Measurements from ENCODE around the gene LTBP3. TPM values are rescaled to one million over a fixed set of nuclear protein-coding genes. Genes with fewer than 3 reads are reported as not detected.

LTBP3 gene
- total and polyA plus RNA-seq, 2 of the 13 experiments (the other 11 are each of a cell fraction or from before 2014, with no cell fraction given): 12.2 to 68.1 TPM

DNA sequence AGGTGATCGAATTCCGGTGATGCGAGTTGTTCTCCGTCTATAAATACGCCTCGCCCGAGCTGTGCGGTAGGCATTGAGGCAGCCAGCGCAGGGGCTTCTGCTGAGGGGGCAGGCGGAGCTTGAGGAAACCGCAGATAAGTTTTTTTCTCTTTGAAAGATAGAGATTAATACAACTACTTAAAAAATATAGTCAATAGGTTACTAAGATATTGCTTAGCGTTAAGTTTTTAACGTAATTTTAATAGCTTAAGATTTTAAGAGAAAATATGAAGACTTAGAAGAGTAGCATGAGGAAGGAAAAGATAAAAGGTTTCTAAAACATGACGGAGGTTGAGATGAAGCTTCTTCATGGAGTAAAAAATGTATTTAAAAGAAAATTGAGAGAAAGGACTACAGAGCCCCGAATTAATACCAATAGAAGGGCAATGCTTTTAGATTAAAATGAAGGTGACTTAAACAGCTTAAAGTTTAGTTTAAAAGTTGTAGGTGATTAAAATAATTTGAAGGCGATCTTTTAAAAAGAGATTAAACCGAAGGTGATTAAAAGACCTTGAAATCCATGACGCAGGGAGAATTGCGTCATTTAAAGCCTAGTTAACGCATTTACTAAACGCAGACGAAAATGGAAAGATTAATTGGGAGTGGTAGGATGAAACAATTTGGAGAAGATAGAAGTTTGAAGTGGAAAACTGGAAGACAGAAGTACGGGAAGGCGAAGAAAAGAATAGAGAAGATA, 59.0 kb downstream of the LTBP3 start, which contains the start of gene MALAT1 (continued):
- TF ChIP-seq ZMYM4 (CRISPR knock-in tag; IDR thresholded peaks at IDR 0.05) (peak; percentile 71), ZFP36L2 (CRISPR knock-in tag; IDR thresholded peaks at IDR 0.05) (0 out of 2 replicates have a peak, but pooled peaks have one; percentile 62), ZNF160 (CRISPR knock-in tag; IDR thresholded peaks at IDR 0.05) (0 out of 2 replicates have a peak, but pooled peaks have one; percentile 72), FOSL2 (CRISPR knock-in tag; IDR thresholded peaks at IDR 0.05) (peak; percentile 79), MLX (CRISPR knock-in tag; IDR thresholded peaks at IDR 0.05) (peak; percentile 51; the same call in 1 of the 2 replicates), RFX3 (CRISPR knock-in tag; IDR thresholded peaks at IDR 0.05) (no peak), ZBTB21 (CRISPR knock-in tag; IDR thresholded peaks at IDR 0.05) (peak; percentile 69; the same call in 1 of the 2 replicates), MLLT10 (CRISPR knock-in tag; IDR thresholded peaks at IDR 0.05) (peak; percentile 97), ZZZ3 (CRISPR knock-in tag; IDR thresholded peaks at IDR 0.05; ENCODE audit: borderline replicate concordance) (no peak), ZNF326 (CRISPR knock-in tag; IDR thresholded peaks at IDR 0.05; ENCODE audit: borderline replicate concordance) (no peak), NCOA5 (CRISPR knock-in tag; IDR thresholded peaks at IDR 0.05) (no peak), ZNF282 (IDR thresholded peaks at IDR 0.05; ENCODE audit: partially characterized antibody) (no peak), SIX4 (CRISPR knock-in tag; IDR thresholded peaks at IDR 0.05) (peak; percentile 82), STAT5B (CRISPR knock-in tag; IDR thresholded peaks at IDR 0.05) (0 out of 2 replicates have a peak, but pooled peaks have one; percentile 74), ZNF432 (CRISPR knock-in tag; IDR thresholded peaks at IDR 0.05; ENCODE audit: borderline replicate concordance) (no peak), TP53 (CRISPR knock-in tag; conservative IDR thresholded peaks at IDR 0.05) (no peak), SOX13 (IDR thresholded peaks at IDR 0.05) (peak; percentile 78; the same call in 1 of the 2 replicates), SOX13 (CRISPR knock-in tag; conservative IDR thresholded peaks at IDR 0.05 in 1 of 2, IDR thresholded peaks at IDR 0.05 in 1 of 2) (peak; percentile 47 to 80; a peak in 3 of 4 replicates), IKZF1 (IDR thresholded peaks at IDR 0.05) (no peak), HDAC1 (CRISPR knock-in tag; IDR thresholded peaks at IDR 0.05) (no peak; the same call in 1 of the 2 replicates), ZNF720 (CRISPR knock-in tag; IDR thresholded peaks at IDR 0.05) (peak; percentile 63; the same call in 1 of the 2 replicates), GTF3A (CRISPR knock-in tag; conservative IDR thresholded peaks at IDR 0.05) (no peak), KDM6A (CRISPR knock-in tag; IDR thresholded peaks at IDR 0.05; ENCODE audit: low read depth) (no peak), PPARG (CRISPR knock-in tag; conservative IDR thresholded peaks at IDR 0.05) (peak; percentile 54; the same call in 1 of the 2 replicates)
- TF ChIP-seq, protein P1, sequence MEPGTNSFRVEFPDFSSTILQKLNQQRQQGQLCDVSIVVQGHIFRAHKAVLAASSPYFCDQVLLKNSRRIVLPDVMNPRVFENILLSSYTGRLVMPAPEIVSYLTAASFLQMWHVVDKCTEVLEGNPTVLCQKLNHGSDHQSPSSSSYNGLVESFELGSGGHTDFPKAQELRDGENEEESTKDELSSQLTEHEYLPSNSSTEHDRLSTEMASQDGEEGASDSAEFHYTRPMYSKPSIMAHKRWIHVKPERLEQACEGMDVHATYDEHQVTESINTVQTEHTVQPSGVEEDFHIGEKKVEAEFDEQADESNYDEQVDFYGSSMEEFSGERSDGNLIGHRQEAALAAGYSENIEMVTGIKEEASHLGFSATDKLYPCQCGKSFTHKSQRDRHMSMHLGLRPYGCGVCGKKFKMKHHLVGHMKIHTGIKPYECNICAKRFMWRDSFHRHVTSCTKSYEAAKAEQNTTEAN (CRISPR knock-in tag; conservative IDR thresholded peaks at IDR 0.05): no peak
- TF ChIP-seq, protein P2, sequence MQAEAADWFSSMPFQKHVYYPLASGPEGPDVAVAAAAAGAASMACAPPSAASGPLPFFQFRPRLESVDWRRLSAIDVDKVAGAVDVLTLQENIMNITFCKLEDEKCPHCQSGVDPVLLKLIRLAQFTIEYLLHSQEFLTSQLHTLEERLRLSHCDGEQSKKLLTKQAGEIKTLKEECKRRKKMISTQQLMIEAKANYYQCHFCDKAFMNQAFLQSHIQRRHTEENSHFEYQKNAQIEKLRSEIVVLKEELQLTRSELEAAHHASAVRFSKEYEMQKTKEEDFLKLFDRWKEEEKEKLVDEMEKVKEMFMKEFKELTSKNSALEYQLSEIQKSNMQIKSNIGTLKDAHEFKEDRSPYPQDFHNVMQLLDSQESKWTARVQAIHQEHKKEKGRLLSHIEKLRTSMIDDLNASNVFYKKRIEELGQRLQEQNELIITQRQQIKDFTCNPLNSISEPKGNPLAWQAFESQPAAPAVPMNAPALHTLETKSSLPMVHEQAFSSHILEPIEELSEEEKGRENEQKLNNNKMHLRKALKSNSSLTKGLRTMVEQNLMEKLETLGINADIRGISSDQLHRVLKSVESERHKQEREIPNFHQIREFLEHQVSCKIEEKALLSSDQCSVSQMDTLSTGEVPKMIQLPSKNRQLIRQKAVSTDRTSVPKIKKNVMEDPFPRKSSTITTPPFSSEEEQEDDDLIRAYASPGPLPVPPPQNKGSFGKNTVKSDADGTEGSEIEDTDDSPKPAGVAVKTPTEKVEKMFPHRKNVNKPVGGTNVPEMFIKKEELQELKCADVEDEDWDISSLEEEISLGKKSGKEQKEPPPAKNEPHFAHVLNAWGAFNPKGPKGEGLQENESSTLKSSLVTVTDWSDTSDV (CRISPR knock-in tag; IDR thresholded peaks at IDR 0.05): no peak
- TF ChIP-seq, protein P3, sequence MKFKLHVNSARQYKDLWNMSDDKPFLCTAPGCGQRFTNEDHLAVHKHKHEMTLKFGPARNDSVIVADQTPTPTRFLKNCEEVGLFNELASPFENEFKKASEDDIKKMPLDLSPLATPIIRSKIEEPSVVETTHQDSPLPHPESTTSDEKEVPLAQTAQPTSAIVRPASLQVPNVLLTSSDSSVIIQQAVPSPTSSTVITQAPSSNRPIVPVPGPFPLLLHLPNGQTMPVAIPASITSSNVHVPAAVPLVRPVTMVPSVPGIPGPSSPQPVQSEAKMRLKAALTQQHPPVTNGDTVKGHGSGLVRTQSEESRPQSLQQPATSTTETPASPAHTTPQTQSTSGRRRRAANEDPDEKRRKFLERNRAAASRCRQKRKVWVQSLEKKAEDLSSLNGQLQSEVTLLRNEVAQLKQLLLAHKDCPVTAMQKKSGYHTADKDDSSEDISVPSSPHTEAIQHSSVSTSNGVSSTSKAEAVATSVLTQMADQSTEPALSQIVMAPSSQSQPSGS (CRISPR knock-in tag; IDR thresholded peaks at IDR 0.05): peak; percentile 74
